Measurements from ENCODE around the gene RIMS4. TPM values are rescaled to one million over a fixed set of nuclear protein-coding genes. Genes with fewer than 3 reads are reported as not detected.

The RIMS4 gene
- total RNA-seq, 1 experiment from 2014 or later: 16.3 TPM

DNA sequence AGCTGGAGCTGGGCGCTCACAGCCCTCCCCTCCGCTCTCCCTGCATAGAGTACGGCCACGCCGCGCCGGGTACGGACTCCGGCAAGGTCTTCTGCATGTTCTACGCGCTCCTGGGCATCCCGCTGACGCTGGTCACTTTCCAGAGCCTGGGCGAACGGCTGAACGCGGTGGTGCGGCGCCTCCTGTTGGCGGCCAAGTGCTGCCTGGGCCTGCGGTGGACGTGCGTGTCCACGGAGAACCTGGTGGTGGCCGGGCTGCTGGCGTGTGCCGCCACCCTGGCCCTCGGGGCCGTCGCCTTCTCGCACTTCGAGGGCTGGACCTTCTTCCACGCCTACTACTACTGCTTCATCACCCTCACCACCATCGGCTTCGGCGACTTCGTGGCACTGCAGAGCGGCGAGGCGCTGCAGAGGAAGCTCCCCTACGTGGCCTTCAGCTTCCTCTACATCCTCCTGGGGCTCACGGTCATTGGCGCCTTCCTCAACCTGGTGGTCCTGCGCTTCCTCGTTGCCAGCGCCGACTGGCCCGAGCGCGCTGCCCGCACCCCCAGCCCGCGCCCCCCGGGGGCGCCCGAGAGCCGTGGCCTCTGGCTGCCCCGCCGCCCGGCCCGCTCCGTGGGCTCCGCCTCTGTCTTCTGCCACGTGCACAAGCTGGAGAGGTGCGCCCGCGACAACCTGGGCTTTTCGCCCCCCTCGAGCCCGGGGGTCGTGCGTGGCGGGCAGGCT, 60.1 kb downstream of the RIMS4 start:
- H3K27me3 ChIP-seq (ENCODE audit: insufficient read depth, low read length): peaks cover 7% of the 10 kb centered on the region; the same call in 1 of the 2 replicates
- Mint-ChIP-seq H3K27me3 (ENCODE audit: low read depth) (peaks cover 39% of the 10 kb centered on the region), H3K27ac (no peak overlapping the region), H3K9me3 (no peaks in the 10 kb centered on the region; a peak in 1 of 5 replicates), H3K4me1 (peaks cover 18 to 47% of the 10 kb centered on the region in 2 experiments), H3K4me3 (no peak overlapping the region), H3K36me3 (ENCODE audit: insufficient read depth in 1 of 3, low read depth in 3 of 3) (peaks cover 0 to 4% (median 0%) of the 10 kb centered on the region in 3 experiments; a peak in 1 of 7 replicates)
- peak; percentile 61 for DNase-seq
- no peaks in the 10 kb centered on the region for H3K79me1 ChIP-seq (ENCODE audit: insufficient read depth, low read depth, low read length, poor library complexity, severe bottlenecking)
- no peak overlapping the region for H3K56ac ChIP-seq (ENCODE audit: insufficient read length, low read depth, low read length)
- no peak overlapping the region for H3K9ac ChIP-seq (ENCODE audit: extremely low read depth, insufficient read length, low read length)
- no peak overlapping the region for H2BK12ac ChIP-seq (ENCODE audit: insufficient read length, low read depth, low read length)
- H4K5ac ChIP-seq (ENCODE audit: insufficient read length, low read depth, low read length): no peak overlapping the region
- no peaks in the 10 kb centered on the region for H3K9me3 ChIP-seq (ENCODE audit: control insufficient read depth, low read depth, low read length)
- H2BK15ac ChIP-seq (ENCODE audit: low read depth, low read length): no peak overlapping the region
- H3K18ac ChIP-seq (ENCODE audit: insufficient read length, low read depth, low read length): no peak overlapping the region
- H3K4me2 ChIP-seq (ENCODE audit: insufficient read depth, insufficient read length, low read length): no peak overlapping the region
- WGBS (ENCODE audit: extremely low coverage, insufficient read length, low lambda C conversion rate): no CpG with 5 or more reads among the region's 73 CpGs
- H3K27ac ChIP-seq (ENCODE audit: insufficient read length, low read depth, low read length): no peak overlapping the region
- no peaks in the 10 kb centered on the region for H3K79me2 ChIP-seq (ENCODE audit: insufficient read depth, low read length)
- H2BK20ac ChIP-seq (ENCODE audit: low read depth, low read length, poor library complexity, severe bottlenecking): no peak overlapping the region
- H2AFZ ChIP-seq (ENCODE audit: low read length): no peak overlapping the region
- no peaks in the 10 kb centered on the region for H4K20me1 ChIP-seq (ENCODE audit: control insufficient read depth, insufficient read depth, insufficient read length)
- no peak overlapping the region for H2BK5ac ChIP-seq (ENCODE audit: insufficient read length, low read length)
- H2BK120ac ChIP-seq (ENCODE audit: low read depth, low read length, poor library complexity, severe bottlenecking): no peak overlapping the region
- H2AK5ac ChIP-seq (ENCODE audit: insufficient read length, low read length): no peak overlapping the region
- TF ChIP-seq, protein P1, sequence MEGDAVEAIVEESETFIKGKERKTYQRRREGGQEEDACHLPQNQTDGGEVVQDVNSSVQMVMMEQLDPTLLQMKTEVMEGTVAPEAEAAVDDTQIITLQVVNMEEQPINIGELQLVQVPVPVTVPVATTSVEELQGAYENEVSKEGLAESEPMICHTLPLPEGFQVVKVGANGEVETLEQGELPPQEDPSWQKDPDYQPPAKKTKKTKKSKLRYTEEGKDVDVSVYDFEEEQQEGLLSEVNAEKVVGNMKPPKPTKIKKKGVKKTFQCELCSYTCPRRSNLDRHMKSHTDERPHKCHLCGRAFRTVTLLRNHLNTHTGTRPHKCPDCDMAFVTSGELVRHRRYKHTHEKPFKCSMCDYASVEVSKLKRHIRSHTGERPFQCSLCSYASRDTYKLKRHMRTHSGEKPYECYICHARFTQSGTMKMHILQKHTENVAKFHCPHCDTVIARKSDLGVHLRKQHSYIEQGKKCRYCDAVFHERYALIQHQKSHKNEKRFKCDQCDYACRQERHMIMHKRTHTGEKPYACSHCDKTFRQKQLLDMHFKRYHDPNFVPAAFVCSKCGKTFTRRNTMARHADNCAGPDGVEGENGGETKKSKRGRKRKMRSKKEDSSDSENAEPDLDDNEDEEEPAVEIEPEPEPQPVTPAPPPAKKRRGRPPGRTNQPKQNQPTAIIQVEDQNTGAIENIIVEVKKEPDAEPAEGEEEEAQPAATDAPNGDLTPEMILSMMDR (conservative IDR thresholded peaks at IDR 0.05): peak; percentile 66
- H4K91ac ChIP-seq (ENCODE audit: insufficient read length, low read depth, low read length): no peak overlapping the region
- peaks cover 8% of the 10 kb centered on the region for H3K23me2 ChIP-seq (ENCODE audit: insufficient read length, low read depth, low read length, poor library complexity, severe bottlenecking)
- no peak overlapping the region for H4K8ac ChIP-seq (replicated peaks; ENCODE audit: insufficient read length, low read depth, low read length)
- H3K23ac ChIP-seq (ENCODE audit: insufficient read length, low read depth, low read length): no peak overlapping the region
- no peak overlapping the region for H3K4ac ChIP-seq (ENCODE audit: low read depth, low read length)
- no peak overlapping the region for H3K14ac ChIP-seq (ENCODE audit: insufficient read depth, low read length)
- H3T11ph ChIP-seq (ENCODE audit: low read length): no peak overlapping the region
- H3K4me1 ChIP-seq (ENCODE audit: insufficient read depth, low read length): no peaks in the 10 kb centered on the region

Data from H9 (cell line).